ENCODE measurements around the gene CCL26.

CCL26 gene

GRCh38 chr7:75772081-75773077 lies at the start of gene CCL26:
TSS of gene CCL26 (minus strand) at chr7:75772211. CDS start at chr7:75772176, 35 bp downstream.
- intact Hi-C loops (cut with DNase I) = no loop called here
- peak in 1 of 10 donors; percentile 54 for DNase-seq

GRCh38 chr7:75820688-75821087 lies 48.7 kb upstream of the CCL26 start:
- intact Hi-C loops (cut with DNase I) = no loop called here
- DNase-seq = no peak

GRCh38 chr7:75819711-75820110 lies 47.7 kb upstream of the CCL26 start:
- intact Hi-C loops (cut with DNase I) = no loop called here
- DNase-seq = no peak

GRCh38 chr7:75818472-75818871 lies 46.5 kb upstream of the CCL26 start:
- no peak for DNase-seq
- intact Hi-C loops (cut with DNase I) = no loop called here

DNA sequence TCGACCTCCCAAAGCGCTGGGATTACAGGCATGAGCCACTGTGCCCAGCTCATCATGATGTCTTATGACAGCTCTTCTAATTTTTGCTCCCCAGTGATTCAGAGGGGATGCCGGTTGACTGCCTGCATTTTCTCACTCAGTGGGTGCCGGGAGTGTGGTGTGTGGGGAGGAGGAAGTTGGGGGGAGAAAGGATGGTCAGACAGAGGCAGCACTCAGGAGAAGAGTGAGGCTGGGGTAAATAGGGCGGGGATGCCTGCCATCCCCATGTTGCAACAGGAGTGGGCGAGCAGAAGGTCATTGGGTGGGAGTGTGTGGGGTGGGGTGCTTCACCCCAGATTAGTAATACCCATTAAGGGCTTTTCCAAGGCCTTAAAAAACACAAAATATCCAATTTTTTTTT lies 45.1 kb upstream of the CCL26 start:
- DNase-seq = no peak
- intact Hi-C loops (cut with DNase I) = no loop called here

DNA sequence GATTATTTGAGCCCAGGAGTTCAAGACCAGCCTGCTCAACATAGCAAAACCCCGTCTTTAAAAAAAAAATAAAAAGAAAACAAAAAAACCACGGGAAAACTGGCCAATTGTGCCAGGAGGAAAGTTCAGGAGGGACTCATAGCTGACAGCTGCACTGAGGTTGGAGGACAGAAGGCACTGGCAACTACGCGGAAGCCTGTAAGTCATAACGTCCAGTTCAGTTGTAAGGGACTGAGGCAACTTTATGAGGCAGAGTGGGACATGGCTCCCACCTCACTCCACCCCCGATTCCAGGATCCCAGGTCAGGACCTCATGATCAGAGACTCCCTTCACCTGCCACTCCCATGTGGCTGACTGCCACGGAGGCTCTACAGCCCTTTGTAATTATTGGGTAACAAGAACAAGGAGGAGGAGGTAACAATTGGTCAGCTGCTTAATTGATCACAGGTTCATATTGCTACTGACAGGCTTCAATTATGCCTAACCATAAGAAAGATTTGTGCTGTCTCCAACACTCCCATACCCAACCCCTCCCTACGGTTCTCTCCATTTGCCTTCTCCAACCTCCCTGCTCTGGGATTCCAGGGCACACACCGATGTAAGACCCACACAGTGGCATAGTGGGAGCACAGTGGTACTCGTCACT lies 43.5 kb upstream of the CCL26 start:
- no peak for DNase-seq
- intact Hi-C loops (cut with DNase I) = no loop called here

DNA sequence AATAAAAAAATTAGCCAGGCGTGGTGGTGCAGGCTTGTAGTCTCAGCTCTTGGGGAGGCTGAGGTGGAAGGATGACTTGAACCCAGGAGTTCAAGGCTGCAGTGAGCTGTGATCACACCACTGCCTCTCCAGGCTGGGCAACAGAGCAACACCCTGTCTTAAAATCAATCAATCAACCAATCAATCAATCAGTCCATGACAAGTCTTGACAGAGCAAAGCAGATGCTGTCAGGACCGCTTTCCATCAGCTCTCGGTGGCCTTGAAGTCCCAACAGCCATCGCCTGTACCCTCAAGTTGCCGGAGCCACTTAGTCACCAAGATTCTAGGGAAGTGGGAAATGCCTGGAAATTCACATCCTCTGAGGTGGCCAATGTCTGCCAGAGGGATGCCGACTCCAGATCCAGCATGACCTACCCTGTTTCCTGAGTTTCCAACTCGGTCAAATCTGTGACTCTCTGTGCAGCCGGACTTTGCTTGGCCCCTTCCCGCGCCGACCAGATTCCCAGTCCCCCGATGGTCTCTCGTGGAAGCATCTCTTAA lies 42.5 kb upstream of the CCL26 start:
- DNase-seq = no peak

DNA sequence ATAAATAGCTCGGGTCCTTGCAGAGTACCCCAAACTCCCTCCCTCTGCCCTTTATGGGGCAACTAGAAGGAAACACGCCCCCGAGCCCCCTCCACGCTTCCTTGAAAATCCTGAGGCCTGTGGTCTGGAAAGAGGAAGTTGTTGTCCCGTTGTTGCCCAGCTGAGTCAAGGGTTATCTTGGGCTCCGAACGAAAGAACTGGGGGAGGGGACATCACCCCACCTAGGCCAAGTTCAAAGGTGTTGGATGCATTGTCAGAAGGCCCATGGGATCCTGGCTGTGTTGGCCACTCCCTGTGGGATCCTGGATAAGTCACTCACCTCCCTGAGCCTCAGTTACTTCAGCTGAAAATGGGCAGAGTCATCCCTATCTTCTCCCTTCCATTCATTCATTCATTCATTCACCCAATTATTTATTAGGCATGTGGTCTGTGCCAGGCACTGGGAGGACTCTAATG lies 41.8 kb upstream of the CCL26 start, which contains the start of gene CCL24:
Gene CCL24, minus strand, starts transcription at position 26 of the 456 bp plus-strand sequence. CDS start 91 bp downstream, outside the sequence.
- no peak for DNase-seq

More for the DNA sequence above, 42.5 kb upstream of the CCL26 start:
- intact Hi-C loops (cut with DNase I) = no loop called here

GRCh38 chr7:75813084-75813483 lies 41.1 kb upstream of the CCL26 start:
- intact Hi-C loops (cut with DNase I) = no loop called here
- DNase-seq = no peak

More for the DNA sequence above, 41.8 kb upstream of the CCL26 start, which contains the start of gene CCL24:
- intact Hi-C loops (cut with DNase I) = no loop called here

- DNase-seq = peak in 1 of 10 donors; percentile 23
- intact Hi-C loops (cut with DNase I) = no loop called here
Observed at GRCh38 chr7:75811894-75812678, 40.1 kb upstream of the CCL26 start.

DNA sequence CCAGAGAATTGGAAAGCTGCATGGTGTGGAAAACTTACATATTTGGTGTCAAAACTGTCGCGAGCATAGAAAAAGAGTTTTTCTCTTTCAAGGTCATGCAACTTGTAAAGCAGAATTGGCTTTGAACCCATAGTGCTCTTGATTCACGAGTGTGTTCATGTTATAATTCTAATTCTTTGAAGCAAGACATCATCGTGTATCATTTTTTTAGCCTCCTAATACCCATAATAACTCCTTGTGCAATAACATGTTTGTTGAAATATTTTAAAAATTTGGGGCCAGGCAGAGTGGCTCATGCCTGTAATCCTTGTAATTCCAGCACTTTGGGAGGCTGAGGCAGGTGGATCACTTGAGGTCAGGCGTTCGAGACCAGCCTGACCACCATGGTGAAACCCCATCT lies 37.4 kb upstream of the CCL26 start:
- DNase-seq = no peak
- intact Hi-C loops (cut with DNase I) = no loop called here

- no peak for DNase-seq
- intact Hi-C loops (cut with DNase I) = no loop called here
Observed at GRCh38 chr7:75808106-75808505, 36.1 kb upstream of the CCL26 start.

DNA sequence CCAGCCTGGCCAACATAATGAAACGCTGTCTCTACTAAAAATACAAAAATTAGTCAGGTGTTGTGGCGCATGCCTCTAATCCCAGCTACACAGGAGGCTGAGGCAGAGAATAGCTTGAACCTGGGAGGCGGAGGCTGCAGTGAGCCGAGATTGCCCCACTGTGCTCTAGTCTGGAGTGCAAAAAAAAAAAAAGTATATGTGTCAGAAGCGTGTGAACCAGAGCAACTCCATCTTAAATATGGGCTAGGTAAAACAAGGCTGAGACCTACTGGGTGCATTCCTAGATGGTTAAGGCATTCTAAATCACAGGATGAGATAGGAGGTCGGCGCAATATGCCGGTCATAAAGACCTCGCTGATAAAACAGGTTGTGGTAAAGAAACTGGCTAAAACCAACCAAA lies 35.4 kb upstream of the CCL26 start:
- no peak for DNase-seq
- intact Hi-C loops (cut with DNase I) = no loop called here

GRCh38 chr7:75806560-75807307 lies 34.7 kb upstream of the CCL26 start:
- intact Hi-C loops (cut with DNase I) = no loop called here
- DNase-seq = no peak

DNA sequence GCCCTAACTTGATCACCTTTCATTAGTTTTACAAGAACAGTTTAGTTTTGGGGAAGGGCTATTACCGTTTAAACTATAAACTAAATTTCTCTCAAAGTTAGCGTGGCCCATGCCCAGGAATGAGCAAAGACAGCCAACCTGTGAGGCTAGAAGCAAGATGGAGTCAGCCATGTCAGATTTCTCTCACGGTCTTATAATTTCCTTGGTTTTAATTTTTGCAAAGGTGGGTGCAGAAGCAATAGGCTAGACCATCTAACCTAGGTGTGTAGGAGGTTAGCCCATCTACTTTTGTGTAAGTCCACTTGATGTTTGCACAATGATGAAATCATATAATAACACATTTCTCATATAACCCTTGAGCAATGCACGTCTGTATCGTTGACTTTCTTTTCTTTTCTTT lies 32.7 kb upstream of the CCL26 start:
- no peak for DNase-seq
- intact Hi-C loops (cut with DNase I) = no loop called here

GRCh38 chr7:75804004-75804403 lies 32.0 kb upstream of the CCL26 start:
- DNase-seq = no peak
- intact Hi-C loops (cut with DNase I) = no loop called here

GRCh38 chr7:75802552-75802821 lies 30.5 kb upstream of the CCL26 start:
- intact Hi-C loops (cut with DNase I) = no loop called here
- no peak for DNase-seq

DNA sequence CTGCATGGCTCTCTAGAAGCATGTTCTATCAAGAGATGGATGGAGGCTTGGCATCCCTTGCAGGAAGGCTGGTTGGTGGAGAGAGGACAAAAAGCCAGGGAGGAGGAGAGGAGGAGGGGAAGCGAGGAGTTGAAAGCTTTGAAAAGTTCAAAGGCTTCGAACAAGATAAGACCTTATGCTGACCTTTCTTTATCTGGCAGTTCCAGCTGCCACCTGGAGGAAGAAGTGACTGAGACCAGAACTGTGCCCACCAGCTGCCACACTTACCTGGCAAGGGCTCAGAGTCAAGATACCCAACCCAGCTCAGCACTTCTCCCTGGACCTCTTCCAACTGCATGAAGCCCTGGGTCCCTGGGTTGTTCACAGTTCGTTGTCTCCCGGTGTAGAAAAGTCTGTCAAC lies 26.8 kb upstream of the CCL26 start:
- no peak for DNase-seq
- intact Hi-C loops (cut with DNase I) = no loop called here

- DNase-seq = no peak
- intact Hi-C loops (cut with DNase I) = no loop called here
Observed at GRCh38 chr7:75796420-75796819, 24.4 kb upstream of the CCL26 start.

- no peak for DNase-seq
- intact Hi-C loops (cut with DNase I) = no loop called here
Observed at GRCh38 chr7:75795831-75796285, 23.8 kb upstream of the CCL26 start.
